ENCODE measurements around the gene ROPN1L. TPM values are rescaled to one million over a fixed set of nuclear protein-coding genes. Genes with fewer than 3 reads are reported as not detected.

The ROPN1L gene
- total RNA-seq, 1 donor from 2014 or later, result 0.77 TPM

DNA sequence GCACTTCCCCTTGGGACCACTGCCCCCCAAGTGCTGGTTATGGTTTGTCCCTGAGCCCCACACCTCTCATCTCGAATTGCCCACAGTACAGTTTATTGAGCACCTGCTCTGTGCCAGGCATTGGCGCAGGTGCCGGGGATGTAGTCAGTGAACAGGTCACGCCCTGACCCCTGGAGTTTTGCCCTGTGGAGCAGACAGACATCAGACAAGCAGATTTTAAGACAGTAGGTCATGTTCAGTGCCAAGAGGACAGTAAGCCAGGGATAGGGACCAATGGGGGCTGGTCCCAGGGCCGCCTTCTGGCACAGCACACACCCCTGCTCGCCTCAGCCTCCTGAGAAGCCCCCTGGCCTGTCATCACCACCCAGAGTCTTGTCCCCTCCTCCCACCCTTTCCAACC is 21.9 kb downstream of the ROPN1L start:
- Histone ChIP-seq H3K27me3 (ENCODE audit: insufficient read depth, low read length) (peaks cover 2% of the 10 kb centered on the region), H3K4me2 (ENCODE audit: low read length) (no peak overlapping the region), H3K4me3 (ENCODE audit: insufficient read depth, low read depth, low read length) (no peak overlapping the region), H3K9me3 (ENCODE audit: insufficient read depth, low read depth, low read length) (no peaks in the 10 kb centered on the region), H3K79me2 (ENCODE audit: insufficient read depth, low read length) (no peaks in the 10 kb centered on the region), H3K4me1 (ENCODE audit: insufficient read depth, low read length) (peaks cover 21% of the 10 kb centered on the region), H3K9ac (ENCODE audit: low read length) (no peak overlapping the region), H3K27ac (ENCODE audit: low read depth, low read length) (no peak overlapping the region), H3K36me3 (ENCODE audit: insufficient read depth, low read length) (no peaks in the 10 kb centered on the region), H4K20me1 (ENCODE audit: insufficient read depth, low read length) (no peaks in the 10 kb centered on the region), H2AFZ (ENCODE audit: low read depth, low read length) (no peak overlapping the region)
- no peaks in the 10 kb centered on the region for H3K36me3 Mint-ChIP-seq (ENCODE audit: low read depth, unreplicated experiment)
- no peaks in the 10 kb centered on the region for H3K9me3 Mint-ChIP-seq (ENCODE audit: unreplicated experiment)
- peaks cover 24% of the 10 kb centered on the region for H3K4me1 Mint-ChIP-seq (ENCODE audit: low read depth, unreplicated experiment)
- peaks cover 41% of the 10 kb centered on the region for H3K27me3 Mint-ChIP-seq (ENCODE audit: low read depth, unreplicated experiment)
- DNase-seq (ENCODE audit: low read depth) (no peak), FAIRE-seq (no peak)
- H3K4me3 Mint-ChIP-seq (ENCODE audit: unreplicated experiment), result no peak overlapping the region
- H3K27ac Mint-ChIP-seq (ENCODE audit: unreplicated experiment), result no peak overlapping the region
- no peak for TF ChIP-seq EZH2 (IDR thresholded peaks at IDR 0.05; ENCODE audit: insufficient read depth, low read length)
- no peak for TF ChIP-seq CTCF (IDR thresholded peaks at IDR 0.05; ENCODE audit: insufficient read depth, low read depth, low read length)

DNA sequence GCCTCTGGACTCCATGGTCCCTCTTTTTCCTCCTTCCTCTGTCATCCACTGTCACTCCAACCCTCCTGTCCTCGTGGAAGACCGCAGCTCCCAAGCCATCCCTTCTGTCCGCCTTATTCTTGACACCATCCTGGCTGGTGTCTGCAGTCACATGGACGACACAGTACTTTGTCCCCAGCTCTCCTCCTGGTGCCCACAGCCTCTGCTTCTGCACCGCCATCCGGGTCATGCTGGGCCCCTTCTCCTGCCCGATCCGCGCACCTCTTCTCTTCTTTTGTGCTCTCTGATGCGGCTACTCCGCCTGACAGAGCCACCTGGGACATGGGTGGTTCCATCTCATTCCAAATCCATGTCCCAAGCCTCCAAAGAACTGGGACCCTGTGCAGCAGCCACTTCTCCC is 22.5 kb downstream of the ROPN1L start:
- Histone ChIP-seq H3K79me2 (ENCODE audit: insufficient read depth, low read length) (no peaks in the 10 kb centered on the region), H3K36me3 (ENCODE audit: insufficient read depth, low read length) (no peaks in the 10 kb centered on the region), H3K4me3 (ENCODE audit: insufficient read depth, low read depth, low read length) (no peak overlapping the region), H3K9ac (ENCODE audit: low read length) (no peak overlapping the region), H2AFZ (ENCODE audit: low read depth, low read length) (no peak overlapping the region), H3K4me2 (ENCODE audit: low read length) (no peak overlapping the region), H3K9me3 (ENCODE audit: insufficient read depth, low read depth, low read length) (no peaks in the 10 kb centered on the region), H3K27ac (ENCODE audit: low read depth, low read length) (no peak overlapping the region), H4K20me1 (ENCODE audit: insufficient read depth, low read length) (no peaks in the 10 kb centered on the region), H3K27me3 (ENCODE audit: insufficient read depth, low read length) (peaks cover 2% of the 10 kb centered on the region), H3K4me1 (ENCODE audit: insufficient read depth, low read length) (peaks cover 24% of the 10 kb centered on the region)
- no peak for FAIRE-seq
- Mint-ChIP-seq H3K4me3 (ENCODE audit: unreplicated experiment) (no peak overlapping the region), H3K36me3 (ENCODE audit: low read depth, unreplicated experiment) (no peaks in the 10 kb centered on the region), H3K27ac (ENCODE audit: unreplicated experiment) (no peak overlapping the region), H3K27me3 (ENCODE audit: low read depth, unreplicated experiment) (peaks cover 41% of the 10 kb centered on the region), H3K9me3 (ENCODE audit: unreplicated experiment) (no peaks in the 10 kb centered on the region), H3K4me1 (ENCODE audit: low read depth, unreplicated experiment) (peaks cover 24% of the 10 kb centered on the region)
- DNase-seq (ENCODE audit: low read depth), result no peak
- TF ChIP-seq CTCF (IDR thresholded peaks at IDR 0.05; ENCODE audit: insufficient read depth, low read depth, low read length), result no peak
- TF ChIP-seq EZH2 (IDR thresholded peaks at IDR 0.05; ENCODE audit: insufficient read depth, low read length), result no peak

DNA sequence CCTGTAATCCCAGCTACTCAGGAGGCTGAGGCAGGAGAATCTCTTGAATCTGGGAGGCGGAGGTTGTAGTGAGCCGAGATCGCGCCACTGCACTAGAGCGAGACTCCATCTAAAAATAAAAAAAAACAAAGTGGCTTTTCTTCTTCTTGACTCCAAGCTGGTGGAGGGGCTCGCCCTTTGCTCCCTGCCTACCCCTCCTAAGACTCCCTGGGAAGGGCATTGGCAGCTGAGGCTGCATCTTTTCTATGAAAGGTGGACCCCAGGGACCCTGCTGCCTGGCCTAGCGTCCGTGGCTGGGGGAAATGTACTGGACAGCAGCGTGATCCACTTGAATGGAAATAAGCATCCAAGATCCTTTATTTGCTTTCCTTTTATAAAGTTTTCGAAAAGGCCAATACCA is 24.0 kb downstream of the ROPN1L start:
- H2AFZ ChIP-seq (ENCODE audit: low read depth, low read length), result no peak overlapping the region
- H3K4me1 Mint-ChIP-seq (ENCODE audit: low read depth, unreplicated experiment), result peaks cover 27% of the 10 kb centered on the region
- no peak overlapping the region for H3K4me3 ChIP-seq (ENCODE audit: insufficient read depth, low read depth, low read length)
- no peak overlapping the region for H3K27ac Mint-ChIP-seq (ENCODE audit: unreplicated experiment)
- H3K9me3 ChIP-seq (ENCODE audit: insufficient read depth, low read depth, low read length), result no peaks in the 10 kb centered on the region
- H3K27ac ChIP-seq (ENCODE audit: low read depth, low read length), result no peak overlapping the region
- H3K4me2 ChIP-seq (ENCODE audit: low read length), result no peak overlapping the region
- DNase-seq (ENCODE audit: low read depth) (no peak), FAIRE-seq (no peak)
- H3K36me3 Mint-ChIP-seq (ENCODE audit: low read depth, unreplicated experiment), result no peaks in the 10 kb centered on the region
- peaks cover 31% of the 10 kb centered on the region for H3K27me3 Mint-ChIP-seq (ENCODE audit: low read depth, unreplicated experiment)
- H3K79me2 ChIP-seq (ENCODE audit: insufficient read depth, low read length), result no peaks in the 10 kb centered on the region
- peaks cover 2% of the 10 kb centered on the region for H3K27me3 ChIP-seq (ENCODE audit: insufficient read depth, low read length)
- H3K9ac ChIP-seq (ENCODE audit: low read length), result no peak overlapping the region
- H4K20me1 ChIP-seq (ENCODE audit: insufficient read depth, low read length), result no peaks in the 10 kb centered on the region
- H3K4me1 ChIP-seq (ENCODE audit: insufficient read depth, low read length), result peaks cover 35% of the 10 kb centered on the region
- H3K9me3 Mint-ChIP-seq (ENCODE audit: unreplicated experiment), result no peaks in the 10 kb centered on the region
- TF ChIP-seq EZH2 (IDR thresholded peaks at IDR 0.05; ENCODE audit: insufficient read depth, low read length), result no peak
- TF ChIP-seq CTCF (IDR thresholded peaks at IDR 0.05; ENCODE audit: insufficient read depth, low read depth, low read length), result no peak
- no peaks in the 10 kb centered on the region for H3K36me3 ChIP-seq (ENCODE audit: insufficient read depth, low read length)
- H3K4me3 Mint-ChIP-seq (ENCODE audit: unreplicated experiment), result no peak overlapping the region
